ENCODE data around the gene HSPG2.

Gene HSPG2

DNA sequence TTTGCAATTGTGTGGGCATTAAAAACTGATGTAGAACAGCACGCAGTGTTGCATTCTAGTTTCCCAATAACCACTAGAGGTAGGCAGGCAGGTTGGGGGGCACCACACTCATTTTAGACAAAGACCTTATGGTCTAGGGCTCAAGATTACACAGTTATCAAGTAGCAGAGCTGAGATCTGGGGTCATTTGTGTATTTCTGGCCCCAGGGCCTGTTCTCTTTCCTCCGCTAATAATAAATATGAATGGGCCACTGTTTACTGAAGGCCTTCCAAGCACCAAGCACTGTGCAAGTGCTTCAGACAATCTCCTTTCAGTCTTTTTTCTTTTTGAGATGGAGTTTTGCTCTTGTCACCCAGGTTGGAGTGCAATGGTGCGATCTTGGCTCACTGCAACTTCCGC lies 101.1 kb downstream of the HSPG2 start:
- Histone ChIP-seq H3K4me1 (ENCODE audit: low read depth, poor library complexity, severe bottlenecking) (no peaks in the 10 kb centered on the region), H4K20me1 (ENCODE audit: insufficient read depth) (no peaks in the 10 kb centered on the region), H3K9ac (no peak overlapping the region), H3K27ac (no peak overlapping the region), H3K4me2 (no peak overlapping the region), H2AFZ (ENCODE audit: low read depth) (no peak overlapping the region), H3K4me3 (IDR thresholded peaks at IDR 0.05; ENCODE audit: insufficient read depth, low read depth, low read length) (no peak overlapping the region), H3K27me3 (ENCODE audit: insufficient read depth, low read depth) (no peaks in the 10 kb centered on the region; the same call in 1 of the 2 replicates), H3K36me3 (ENCODE audit: insufficient read depth) (no peaks in the 10 kb centered on the region), H3K79me2 (ENCODE audit: insufficient read depth, low read depth) (no peaks in the 10 kb centered on the region)
- TF ChIP-seq, protein P1, sequence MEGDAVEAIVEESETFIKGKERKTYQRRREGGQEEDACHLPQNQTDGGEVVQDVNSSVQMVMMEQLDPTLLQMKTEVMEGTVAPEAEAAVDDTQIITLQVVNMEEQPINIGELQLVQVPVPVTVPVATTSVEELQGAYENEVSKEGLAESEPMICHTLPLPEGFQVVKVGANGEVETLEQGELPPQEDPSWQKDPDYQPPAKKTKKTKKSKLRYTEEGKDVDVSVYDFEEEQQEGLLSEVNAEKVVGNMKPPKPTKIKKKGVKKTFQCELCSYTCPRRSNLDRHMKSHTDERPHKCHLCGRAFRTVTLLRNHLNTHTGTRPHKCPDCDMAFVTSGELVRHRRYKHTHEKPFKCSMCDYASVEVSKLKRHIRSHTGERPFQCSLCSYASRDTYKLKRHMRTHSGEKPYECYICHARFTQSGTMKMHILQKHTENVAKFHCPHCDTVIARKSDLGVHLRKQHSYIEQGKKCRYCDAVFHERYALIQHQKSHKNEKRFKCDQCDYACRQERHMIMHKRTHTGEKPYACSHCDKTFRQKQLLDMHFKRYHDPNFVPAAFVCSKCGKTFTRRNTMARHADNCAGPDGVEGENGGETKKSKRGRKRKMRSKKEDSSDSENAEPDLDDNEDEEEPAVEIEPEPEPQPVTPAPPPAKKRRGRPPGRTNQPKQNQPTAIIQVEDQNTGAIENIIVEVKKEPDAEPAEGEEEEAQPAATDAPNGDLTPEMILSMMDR (conservative IDR thresholded peaks at IDR 0.05; ENCODE audit: low read depth, low read length), result no peak

GRCh38 chr1:21834666-21835065 lies 102.4 kb downstream of the HSPG2 start:
- H2AFZ ChIP-seq (ENCODE audit: low read depth), result no peak overlapping the region
- no peak overlapping the region for H3K27ac ChIP-seq
- H3K4me3 ChIP-seq (IDR thresholded peaks at IDR 0.05; ENCODE audit: insufficient read depth, low read depth, low read length), result no peak overlapping the region
- H3K36me3 ChIP-seq (ENCODE audit: insufficient read depth), result no peaks in the 10 kb centered on the region
- no peaks in the 10 kb centered on the region for H4K20me1 ChIP-seq (ENCODE audit: insufficient read depth)
- no peaks in the 10 kb centered on the region; the same call in 1 of the 2 replicates for H3K27me3 ChIP-seq (ENCODE audit: insufficient read depth, low read depth)
- TF ChIP-seq, protein P1 (conservative IDR thresholded peaks at IDR 0.05; ENCODE audit: low read depth, low read length), result no peak
- no peak overlapping the region for H3K9ac ChIP-seq
- H3K79me2 ChIP-seq (ENCODE audit: insufficient read depth, low read depth), result no peaks in the 10 kb centered on the region
- H3K4me2 ChIP-seq, result no peak overlapping the region
- no peaks in the 10 kb centered on the region for H3K4me1 ChIP-seq (ENCODE audit: low read depth, poor library complexity, severe bottlenecking)

- Histone ChIP-seq H3K4me1 (ENCODE audit: low read depth, poor library complexity, severe bottlenecking) (no peaks in the 10 kb centered on the region), H3K9ac (no peak overlapping the region), H3K36me3 (ENCODE audit: insufficient read depth) (no peaks in the 10 kb centered on the region), H2AFZ (ENCODE audit: low read depth) (no peak overlapping the region), H3K79me2 (ENCODE audit: insufficient read depth, low read depth) (no peaks in the 10 kb centered on the region), H4K20me1 (ENCODE audit: insufficient read depth) (no peaks in the 10 kb centered on the region), H3K27ac (no peak overlapping the region), H3K27me3 (ENCODE audit: insufficient read depth, low read depth) (no peaks in the 10 kb centered on the region), H3K4me2 (no peak overlapping the region), H3K4me3 (IDR thresholded peaks at IDR 0.05; ENCODE audit: insufficient read depth, low read depth, low read length) (no peak overlapping the region)
- TF ChIP-seq, protein P1 (conservative IDR thresholded peaks at IDR 0.05; ENCODE audit: low read depth, low read length), result no peak
Observed at GRCh38 chr1:21834094-21834493, 103.0 kb downstream of the HSPG2 start.

GRCh38 chr1:21833392-21833976 lies 103.6 kb downstream of the HSPG2 start:
- Histone ChIP-seq H3K27ac (no peak overlapping the region), H2AFZ (ENCODE audit: low read depth) (no peak overlapping the region), H3K36me3 (ENCODE audit: insufficient read depth) (no peaks in the 10 kb centered on the region), H3K27me3 (ENCODE audit: insufficient read depth, low read depth) (no peaks in the 10 kb centered on the region), H3K4me3 (IDR thresholded peaks at IDR 0.05; ENCODE audit: insufficient read depth, low read depth, low read length) (no peak overlapping the region), H3K4me2 (no peak overlapping the region), H3K9ac (no peak overlapping the region), H3K79me2 (ENCODE audit: insufficient read depth, low read depth) (no peaks in the 10 kb centered on the region), H4K20me1 (ENCODE audit: insufficient read depth) (no peaks in the 10 kb centered on the region), H3K4me1 (ENCODE audit: low read depth, poor library complexity, severe bottlenecking) (no peaks in the 10 kb centered on the region)
- TF ChIP-seq, protein P1 (conservative IDR thresholded peaks at IDR 0.05; ENCODE audit: low read depth, low read length), result no peak

Measured in KMS-11 (cell line).